CD4-positive, alpha-beta T cell treated with Interleukin-17A for 1 hour (primary cell): Measurements from ENCODE around the gene MKI67.
A peak's percentile ranks its signal among the peaks of the same experiment; 100 is the strongest.

Experiments
- DNase-seq: peaks from one replicate; pipeline ENCODE4 v3.0.0-alpha.2; 2020

The MKI67 gene

DNA sequence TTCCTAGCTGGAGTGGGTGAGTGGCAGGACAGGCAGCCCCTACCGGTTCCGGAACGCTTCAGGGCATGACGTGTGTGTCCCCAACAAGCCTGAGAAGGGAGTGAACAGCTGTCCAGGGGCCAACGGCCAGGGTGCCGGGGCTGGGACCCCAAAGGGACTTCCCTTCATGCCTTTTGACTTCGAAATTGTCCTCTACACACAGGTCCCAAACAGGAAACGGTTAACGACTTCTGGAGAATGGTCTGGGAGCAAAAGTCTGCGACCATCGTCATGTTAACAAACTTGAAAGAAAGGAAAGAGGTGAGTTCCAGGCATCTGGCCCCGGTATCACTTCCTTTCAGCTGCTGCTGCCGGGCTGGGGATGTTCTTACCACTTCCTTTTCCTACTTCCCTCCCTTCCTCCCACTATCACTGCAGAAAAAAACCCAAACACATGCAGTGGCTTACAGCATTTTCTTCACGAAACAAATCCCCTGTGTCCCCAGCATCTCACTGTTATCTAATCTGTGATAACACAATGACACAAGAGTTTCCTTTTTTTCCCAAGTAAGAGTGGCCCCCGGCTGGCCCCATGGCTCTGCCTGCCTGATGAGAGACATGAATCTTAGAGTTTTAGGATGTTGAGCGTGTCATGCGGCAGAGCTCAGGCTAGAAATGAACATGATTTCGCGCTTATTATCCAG lies 63.2 kb downstream of the MKI67 start:
- peak; percentile 78 for DNase-seq

GRCh38 chr10:128062331-128062880 lies 63.8 kb downstream of the MKI67 start:
- DNase-seq = peak; percentile 42

DNA sequence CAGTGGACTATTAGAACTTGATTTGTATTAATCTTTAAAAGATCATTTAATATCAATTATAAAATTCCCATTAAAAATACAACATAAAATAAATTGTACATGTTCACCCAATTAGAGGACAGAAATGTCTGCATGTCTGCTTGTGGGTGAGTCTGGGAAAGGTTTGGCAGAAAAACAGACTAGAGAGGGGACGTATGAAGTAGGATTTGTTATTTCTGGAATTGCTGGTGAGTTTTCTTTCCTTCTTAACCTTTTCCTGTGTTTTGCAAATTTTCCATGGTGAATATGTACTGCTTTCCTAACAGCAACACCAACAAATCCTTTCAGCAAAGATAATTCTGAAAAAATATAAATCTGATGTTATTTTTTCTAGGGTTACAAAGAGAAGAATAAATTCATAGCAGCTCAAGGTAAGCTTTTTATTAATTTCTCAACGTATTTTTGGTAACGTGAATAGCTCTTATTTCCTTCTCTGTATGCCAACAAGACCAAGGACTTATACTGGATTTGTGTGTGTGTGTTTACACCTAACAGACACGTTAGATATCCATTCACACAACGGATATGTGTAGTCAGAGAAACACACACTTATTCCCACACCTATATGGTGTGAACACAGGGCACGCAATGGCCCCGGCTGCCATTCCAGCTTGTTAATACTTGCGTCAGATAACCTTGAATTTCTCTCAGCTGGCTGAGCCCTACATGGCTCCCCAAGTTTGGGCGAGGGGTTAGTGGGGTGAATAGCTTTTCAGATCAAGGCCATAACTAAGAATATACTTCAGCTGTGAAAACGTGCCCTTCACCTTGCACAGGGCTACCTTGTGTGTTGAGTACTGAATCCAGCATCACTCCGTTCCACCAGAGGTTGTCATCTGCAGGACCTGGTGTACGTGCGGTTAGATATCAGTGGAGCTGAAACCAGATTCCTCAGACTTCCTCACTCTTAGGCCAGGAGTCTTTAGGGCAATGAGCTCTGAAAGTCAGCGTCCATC lies 64.6 kb downstream of the MKI67 start:
- DNase-seq = no peak

DNA sequence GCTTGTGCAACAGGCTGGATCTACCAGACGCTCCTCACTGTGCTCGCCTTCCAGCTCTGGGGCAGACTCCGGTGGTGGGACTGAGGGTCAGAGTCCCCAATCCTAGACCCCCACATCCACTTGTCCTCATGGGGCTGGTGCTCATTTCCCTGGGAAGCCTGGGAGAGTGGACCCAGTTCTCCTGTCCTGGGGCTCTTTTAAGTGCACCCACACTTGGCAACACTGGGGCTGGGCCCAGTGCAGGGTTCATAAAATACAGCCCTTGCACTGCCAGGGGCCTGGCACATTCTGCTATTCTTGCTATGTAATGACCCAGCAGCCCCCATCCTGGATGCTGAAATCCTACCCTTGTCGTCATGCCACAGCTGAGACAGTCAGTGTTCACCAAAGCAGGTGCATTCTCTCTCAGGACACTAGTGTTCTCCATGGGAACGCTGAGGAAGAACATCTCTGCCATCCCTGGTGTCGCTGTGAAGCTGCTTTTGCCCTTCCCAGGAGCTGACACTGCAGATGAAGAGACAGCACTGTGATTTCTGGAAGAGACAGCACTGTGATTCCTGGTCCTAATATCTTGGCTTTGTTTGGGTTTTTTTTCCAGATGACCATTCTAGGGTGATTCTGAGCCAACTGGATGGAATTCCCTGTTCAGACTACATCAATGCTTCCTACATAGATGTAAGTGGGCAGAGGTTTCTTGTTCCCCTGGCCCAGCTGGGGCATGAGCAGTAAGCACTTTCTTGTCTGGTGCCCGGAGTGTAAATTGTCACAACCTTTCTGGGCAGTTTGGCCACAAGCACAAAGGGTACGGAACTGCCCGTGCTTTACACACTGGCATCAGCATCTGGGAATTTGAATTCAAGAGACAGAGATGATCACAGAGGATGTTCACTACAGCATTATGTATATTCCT lies 65.6 kb downstream of the MKI67 start:
- no peak for DNase-seq

DNA sequence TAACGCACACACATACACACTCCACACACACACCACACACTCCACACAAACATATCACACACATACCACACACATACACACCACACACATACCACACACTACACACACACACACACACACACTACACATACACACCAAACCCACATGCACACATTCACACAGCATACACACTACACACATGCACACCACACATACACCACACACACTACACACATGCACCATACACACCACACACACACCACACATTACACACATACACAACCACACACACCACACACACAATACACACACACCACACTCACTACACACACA lies 66.3 kb downstream of the MKI67 start:
- no peak for DNase-seq

GRCh38 chr10:128059266-128059981 lies 66.8 kb downstream of the MKI67 start:
- peak; percentile 16 for DNase-seq

DNA sequence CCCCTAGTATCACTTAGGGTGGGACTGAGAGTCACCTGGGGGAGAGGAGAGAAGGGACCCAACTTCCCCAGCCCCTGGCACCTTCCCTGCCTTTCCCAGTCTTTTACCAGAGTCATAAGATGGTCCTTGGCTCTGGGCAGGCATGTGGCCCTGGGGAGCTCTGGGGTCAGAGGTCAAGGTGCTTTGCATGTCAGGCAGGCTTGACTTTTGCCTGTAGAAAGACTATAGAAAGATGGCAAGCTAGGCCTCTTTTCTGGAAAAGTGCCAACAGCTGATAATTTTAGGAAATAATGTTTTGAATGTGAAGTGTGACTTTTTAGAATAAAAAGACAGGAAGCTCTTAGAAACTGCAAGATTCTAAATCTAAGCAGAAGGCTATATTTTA lies 67.5 kb downstream of the MKI67 start:
- DNase-seq = no peak

- DNase-seq = no peak
Observed at GRCh38 chr10:128058106-128058749, 68.0 kb downstream of the MKI67 start.

GRCh38 chr10:128056303-128057050 lies 69.7 kb downstream of the MKI67 start:
- DNase-seq = no peak

DNA sequence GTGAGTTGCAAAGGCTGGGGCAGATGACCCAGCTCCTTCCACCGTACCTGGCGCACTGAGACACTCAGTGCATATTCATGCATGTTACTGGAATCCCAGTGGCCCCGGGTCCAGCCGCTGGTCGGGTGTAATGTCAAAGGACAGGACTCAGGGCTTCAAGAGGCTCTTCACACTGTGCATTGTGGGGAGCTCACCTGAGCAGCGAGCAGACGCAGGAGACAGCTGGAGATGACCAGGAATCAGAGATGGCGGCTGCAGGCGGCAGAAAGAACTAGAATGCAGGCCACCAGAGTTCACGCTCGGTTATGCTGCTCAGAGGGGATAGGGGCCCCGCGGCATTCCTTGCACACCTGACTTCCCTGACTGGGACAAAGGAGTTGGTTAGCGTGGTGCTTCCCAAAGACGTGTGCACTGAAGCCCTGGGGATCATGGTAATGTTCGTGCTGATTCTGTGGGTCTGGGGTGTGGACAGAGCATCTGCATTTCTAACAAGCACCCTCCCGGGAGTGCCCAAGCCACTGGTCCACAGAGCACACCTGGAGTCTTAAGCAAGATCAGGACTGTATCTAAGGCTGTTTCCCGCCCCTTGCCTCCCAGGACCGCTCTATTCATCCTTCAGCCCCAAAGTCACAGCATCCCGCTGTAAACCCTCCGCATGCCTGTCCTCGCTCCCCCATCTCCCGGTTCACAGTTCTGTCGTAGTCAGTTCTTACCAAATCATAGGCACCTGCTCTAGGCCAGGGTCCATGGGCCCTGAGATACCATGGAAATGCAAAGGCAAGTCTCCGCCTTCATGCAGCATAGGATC lies 71.0 kb downstream of the MKI67 start:
- no peak for DNase-seq

GRCh38 chr10:128054163-128054970 lies 71.9 kb downstream of the MKI67 start:
- peak; percentile 14 for DNase-seq

DNA sequence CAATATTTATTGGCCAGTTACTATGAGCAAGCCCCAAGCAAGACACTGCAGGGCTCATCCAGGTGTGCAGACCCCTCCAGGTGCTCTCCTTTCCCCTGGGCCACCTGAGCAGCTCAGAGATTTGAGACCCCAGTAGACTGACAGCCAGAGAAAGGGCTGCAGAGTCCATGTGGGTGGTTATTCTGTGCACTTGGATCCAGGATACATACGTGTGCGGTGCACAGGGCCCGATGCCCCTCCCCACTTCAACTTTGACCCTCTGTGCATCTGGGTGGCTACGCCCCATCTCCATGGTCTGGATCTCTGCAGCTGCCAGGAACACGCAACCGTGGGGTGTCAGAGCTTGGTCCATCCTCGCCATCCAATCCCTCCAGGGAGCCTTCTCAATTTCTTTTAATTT lies 72.9 kb downstream of the MKI67 start:
- no peak for DNase-seq

GRCh38 chr10:128052696-128053095 lies 73.5 kb downstream of the MKI67 start:
- DNase-seq = no peak

GRCh38 chr10:128051548-128051947 lies 74.7 kb downstream of the MKI67 start:
- DNase-seq = no peak

DNA sequence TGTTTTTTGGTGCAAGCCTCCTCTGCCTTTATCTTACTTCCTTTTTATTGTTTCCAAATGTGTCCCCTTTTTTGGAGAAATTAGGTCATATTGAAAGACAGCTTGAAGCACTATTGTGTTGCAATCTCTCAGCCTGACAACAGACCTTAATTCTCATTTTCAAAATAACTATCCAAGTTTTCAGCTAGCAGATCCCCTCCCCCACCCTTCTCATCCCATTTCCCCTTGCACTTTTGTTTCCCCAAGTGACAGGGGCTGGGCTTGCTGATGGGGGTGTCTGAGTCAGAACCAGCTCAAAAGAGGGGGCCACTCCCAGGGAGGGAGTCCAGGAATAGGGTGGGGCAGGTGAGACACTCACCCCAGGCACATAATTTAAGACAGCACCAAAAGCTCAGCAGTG lies 75.3 kb downstream of the MKI67 start:
- DNase-seq = no peak

DNA sequence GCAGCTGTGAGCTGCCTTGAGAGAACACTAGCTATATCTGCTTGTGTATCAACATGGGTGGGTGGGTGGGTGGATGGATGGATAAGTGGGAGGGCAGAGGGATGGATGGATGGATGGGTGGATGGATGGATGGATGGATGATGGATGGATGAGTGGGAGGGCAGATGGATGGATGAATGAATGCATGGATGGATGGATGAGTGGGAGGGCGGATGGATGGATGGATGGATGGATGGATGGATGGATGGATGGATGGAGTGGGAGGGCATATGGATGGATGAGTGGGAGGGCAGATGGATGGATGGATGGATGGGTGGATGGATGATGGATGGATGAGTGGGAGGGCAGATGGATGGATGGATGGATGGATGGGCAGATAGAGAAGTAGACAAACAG lies 76.1 kb downstream of the MKI67 start:
- DNase-seq = no peak

GRCh38 chr10:128049226-128050120 lies 76.8 kb downstream of the MKI67 start:
- no peak for DNase-seq

DNA sequence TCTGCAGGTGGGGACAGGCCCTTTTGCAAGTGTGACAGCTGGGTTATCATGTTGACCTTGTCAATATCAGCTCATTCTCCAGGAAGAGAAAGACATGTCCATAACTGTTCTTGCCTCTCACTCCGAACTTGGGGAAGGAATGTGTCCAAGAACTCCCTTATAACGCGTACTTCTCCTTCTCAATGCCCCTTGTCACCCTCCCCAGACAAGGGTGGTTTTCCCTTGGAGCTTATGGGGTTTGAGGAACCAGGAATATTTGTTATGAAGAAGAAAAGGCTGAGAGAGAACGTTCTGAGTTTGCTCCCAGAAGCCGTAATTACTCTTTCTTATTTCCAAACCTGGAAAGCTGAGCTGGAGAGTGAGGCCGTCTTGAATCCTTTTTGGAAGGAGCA lies 77.4 kb downstream of the MKI67 start:
- DNase-seq = no peak
